Activated gamma-delta T cell treated with anti-CD3 and anti-CD28 coated beads, Interleukin-2, amount 50 U/mL, for 16 hours (primary cell): ENCODE measurements around the gene ZNF778.
A peak's percentile ranks its signal among the peaks of the same experiment; 100 is the strongest.

Experiments used
- DNase-seq: peaks from one replicate; pipeline ENCODE4 v3.0.0-alpha.2; 2020; ENCODE audit warnings: low read depth

ZNF778 gene

DNA sequence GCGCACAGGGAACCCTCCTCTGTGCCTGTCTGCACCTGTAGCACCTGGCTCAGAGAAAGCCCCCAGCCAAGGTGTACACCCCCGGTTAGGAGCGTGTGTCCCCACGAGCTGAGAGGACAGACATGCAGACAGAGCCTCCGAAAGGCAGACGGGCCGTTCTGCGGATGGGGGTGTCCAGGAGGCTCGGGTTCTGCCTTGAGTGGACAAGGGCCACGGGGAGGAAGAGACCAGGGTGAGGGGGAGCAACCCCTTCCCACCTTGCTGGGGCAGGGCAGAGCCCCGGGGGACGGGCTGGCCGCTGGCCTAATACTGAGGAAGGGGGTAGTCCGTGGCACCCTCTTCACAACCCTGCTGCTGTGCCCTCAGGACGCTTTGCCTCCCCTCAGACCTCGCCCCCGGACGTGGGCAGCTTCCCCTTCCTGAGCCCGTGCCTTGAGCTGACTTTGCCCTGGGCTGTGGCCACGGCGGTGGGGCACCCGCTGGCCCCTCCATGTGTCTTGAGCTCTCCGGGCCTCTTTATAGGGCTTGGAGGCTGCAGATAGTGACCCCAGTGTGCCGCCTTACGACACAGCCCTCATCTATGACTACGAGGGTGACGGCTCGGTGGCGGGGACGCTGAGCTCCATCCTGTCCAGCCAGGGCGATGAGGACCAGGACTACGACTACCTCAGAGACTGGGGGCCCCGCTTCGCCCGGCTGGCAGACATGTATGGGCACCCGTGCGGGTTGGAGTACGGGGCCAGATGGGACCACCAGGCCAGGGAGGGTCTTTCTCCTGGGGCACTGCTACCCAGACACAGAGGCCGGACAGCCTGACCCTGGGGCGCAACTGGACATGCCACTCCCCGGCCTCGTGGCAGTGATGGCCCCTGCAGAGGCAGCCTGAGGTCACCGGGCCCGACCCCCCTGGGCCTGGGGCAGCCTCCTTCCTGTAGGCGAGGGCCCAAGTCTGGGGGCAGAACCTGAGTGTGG is 22.9 kb upstream of the ZNF778 start:
- no peak for DNase-seq

DNA sequence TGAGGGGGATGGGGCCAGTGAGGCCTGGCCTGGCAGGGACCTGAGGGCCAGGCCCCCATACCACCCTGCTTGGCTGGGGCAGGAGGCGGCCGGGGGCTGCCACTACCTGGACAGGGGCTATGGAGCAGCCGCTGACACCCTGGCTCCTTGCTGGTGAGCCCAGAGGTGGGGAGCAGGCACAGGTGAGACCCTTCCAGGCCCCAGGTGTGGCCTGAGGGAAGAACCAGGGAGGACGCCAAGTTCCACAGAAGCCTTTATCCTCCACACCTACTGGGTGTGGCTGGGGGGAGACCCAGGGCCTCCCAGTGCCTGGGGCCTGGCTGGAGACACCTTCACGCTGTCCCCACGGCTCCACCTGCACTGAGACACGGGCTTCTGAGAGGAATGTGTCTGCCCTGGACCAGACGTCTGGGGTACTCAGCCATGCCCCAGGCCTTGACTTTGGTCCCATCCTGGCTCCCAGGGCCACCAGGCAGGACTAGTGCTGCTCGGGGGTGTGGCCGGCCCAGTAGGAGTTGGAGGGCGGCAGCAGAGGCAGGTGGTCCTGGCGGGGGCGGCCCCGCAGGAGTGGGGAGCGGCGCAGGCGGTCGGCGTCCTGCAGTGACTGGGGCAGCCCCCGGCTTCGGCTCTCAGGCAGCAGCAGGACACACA is 21.9 kb upstream of the ZNF778 start:
- DNase-seq = no peak

DNA sequence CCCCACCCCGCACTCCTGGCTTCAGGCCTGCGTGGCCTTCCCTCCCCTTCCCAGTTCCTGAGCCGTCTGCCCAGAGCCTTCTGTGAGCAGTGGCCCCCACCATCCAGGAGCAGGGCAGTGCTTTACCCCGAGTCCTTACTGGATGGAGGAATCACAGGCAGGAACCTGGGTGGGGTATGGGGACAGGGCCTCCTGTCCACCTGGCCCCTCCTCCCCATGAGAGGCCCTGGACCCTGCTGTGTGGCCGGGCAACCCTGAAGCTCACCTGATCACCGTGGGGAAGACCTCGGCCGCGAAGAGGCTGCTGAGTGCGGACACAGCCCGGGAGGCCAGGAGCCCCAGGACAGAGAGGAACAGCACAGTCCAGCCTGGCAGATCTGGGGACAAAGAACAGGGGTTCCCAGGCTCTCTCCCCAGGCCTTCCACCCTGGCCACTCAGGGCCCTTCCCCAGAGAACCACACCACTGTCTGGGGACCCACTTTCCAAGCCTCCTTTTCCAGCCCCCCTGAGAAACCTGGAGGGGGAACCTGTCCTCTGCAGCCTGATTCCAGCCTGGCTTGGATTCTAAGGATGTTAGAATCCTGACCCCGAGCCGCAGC is 20.4 kb upstream of the ZNF778 start:
- no peak for DNase-seq

DNA sequence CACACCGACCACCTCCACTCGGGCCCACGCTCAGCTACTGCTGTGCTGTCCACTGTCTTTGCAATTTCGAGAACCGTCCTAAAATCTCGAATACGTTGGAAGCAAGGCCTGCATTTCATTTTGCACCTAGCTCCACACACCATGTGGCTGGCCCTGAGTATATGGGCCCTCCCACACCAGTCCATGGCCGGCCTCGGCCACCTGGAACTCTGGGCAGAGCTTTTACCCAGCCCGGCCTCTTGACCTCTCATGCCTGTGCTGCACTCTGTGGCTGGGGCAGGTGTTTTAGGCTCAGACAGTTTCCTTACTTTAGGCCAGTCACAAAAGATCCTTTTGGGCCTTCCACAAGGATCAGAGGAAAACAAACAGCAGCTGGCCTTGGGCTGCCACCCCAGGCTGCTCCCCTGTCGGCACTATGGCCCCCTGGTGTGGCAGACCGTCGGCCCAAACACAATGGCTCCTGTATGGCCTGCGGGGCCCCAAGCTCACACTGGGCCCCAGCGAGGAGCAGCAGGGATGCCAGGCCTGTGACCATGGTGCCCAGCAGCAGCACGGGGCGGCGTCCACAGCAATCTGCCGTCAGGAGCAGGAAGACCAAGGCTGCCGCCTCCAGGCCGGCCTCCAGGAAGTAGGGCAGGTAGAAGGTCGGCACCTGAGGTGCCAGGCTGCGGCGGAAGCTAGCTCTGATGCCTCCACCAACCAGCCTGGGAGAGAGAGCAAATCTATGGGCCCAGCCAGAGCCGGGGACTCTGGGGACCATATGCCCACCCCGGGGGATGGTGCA is 19.7 kb upstream of the ZNF778 start:
- no peak for DNase-seq

DNA sequence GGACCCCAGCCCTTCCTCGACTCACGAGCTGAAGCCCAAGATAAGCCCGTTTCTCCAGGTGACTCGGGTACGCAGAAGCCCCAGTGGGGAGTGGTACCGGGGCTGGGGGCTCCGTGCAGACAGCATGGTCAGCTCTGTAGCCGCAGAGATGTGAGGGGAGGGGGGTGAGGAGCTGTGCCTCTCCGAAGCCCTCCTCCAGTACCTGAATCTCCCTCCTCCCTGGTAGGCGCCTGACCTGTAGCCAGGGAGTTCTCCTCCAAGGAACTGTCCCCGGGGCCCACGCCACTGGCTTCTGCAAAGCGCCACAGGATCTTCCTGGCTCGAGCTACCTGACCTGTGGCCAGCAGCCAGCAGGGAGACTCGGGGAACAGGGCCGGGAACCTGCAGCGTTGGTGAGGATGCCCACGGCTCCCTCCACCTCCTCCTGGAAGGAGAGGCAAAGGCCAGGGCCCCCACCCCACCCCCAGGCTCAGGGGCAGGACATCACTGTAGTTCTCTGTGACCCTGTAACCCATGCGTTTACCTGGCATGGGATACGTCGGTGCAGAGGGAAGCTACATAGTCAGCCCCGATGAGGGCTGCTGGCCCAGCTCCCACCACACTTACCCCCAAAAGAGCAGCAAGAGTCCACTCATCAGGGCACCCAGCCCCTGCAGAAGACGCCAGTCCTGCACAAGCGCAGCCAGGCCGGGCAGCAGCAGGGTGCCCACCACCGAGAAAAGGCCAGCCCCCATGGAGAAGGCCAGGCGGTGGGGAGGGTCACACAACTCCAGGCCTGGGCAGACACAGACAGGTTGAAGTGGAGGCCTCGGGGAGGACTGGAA is 18.9 kb upstream of the ZNF778 start:
- no peak for DNase-seq

DNA sequence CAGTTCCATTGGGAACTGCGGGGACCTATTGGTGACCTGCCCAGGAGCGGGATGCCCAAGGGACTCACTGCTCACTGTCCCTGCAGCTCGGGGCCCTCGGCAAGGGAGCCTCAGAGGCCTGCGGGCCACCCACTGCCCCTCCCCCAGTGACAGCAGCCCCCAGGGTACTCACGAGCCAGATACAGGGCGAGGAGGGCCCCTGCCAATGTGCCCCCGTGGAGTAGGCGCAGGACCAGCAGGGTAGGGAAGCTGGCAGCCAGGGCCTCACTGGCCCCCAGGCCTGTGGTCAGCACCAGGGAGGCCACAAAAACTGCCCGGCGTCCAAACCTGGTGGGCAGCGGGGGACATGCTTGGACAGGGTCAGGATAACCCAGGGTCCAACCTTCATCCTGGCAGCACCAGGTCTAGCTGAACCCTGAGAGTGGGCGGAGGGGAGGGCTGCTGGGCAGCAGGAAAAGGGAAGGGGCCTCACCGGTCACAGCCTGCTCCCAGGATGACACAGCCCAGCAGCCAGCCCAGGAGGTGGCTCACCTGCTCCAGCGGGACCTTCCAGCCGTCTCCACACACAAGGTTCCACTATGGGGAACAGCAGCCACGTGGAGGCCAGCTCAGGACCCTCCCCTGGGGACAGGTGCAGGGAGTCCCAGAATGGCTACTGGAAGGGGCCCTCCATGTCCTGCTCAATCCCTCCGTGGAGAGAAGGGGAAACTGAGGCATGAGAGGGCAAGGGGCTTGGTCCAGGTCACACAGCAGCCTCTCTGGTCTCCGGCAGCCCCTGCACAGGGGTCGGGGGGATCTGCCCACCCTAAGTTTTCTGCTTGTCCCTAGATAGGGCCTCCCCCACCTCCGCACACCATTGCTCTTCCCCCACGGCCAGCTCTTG is 18.0 kb upstream of the ZNF778 start:
- DNase-seq = no peak

DNA sequence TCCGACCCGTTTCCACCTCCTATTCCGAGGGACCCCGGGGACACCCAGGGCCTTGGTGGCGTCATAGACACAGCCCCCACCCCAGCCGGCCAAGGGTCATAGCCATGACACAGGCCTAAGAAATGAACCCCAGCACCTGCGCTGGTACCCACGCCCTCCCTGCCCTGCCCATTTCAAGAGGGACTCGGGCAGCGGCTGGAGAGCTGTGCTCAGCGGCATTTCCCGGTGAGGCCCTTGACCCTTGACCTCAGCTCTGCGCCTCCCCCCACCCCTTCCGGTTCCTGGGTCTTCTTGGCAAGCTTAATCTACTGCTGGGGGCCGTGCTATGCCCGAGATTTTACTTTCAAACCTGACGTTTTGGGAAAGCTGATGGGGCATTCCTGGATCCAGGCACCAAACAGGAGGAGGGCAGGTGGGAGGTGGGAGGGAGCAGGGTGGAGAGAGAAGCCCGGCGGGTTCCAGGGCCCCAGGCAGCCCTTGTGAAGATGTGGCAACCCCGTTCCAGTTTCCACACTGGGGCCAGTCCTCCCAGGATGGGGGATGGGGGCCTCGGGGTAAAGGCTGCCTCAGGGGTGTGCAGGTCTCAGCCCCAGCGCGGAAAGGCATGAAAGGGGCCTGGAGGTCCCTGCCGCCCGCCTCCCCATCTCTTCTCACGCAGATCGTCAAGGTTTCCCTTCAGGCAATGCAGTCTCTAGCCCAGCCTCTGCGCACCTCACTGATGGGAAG is 17.2 kb upstream of the ZNF778 start, which contains the start of gene SLC22A31:
Gene SLC22A31, minus strand, starts transcription at position 414 of the 726 bp plus-strand sequence. Its CDS starts 36 bp downstream, at position 378.
- no peak for DNase-seq

DNA sequence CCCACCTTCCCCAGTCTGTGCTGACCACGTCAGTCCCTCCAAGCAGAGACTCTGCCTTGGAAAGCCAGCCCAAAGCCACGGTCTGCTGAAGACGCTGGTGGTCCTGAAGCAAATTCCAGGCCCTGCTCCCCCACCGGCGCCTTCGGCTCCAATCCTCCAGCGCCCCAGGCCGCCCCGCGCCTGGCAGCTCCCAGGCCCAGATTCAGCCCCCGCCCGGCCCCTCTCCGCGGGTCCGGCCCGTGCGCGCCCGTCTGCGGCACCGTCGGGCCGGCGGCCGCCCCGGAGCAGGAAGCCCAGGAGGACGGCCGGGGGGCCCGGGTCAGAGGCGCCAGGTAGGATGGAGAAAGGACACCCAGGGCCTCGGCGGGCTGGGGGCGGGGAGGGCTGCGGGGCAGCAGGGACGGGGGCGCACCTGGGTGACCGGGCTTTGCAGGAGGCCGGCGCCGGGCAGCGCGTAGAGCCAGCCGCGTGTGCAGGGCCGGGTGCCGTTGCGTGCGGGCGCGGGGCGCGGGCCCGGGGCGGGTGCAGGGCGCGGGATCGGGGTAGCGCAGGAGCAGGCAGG is 16.6 kb upstream of the ZNF778 start:
- DNase-seq = no peak

DNA sequence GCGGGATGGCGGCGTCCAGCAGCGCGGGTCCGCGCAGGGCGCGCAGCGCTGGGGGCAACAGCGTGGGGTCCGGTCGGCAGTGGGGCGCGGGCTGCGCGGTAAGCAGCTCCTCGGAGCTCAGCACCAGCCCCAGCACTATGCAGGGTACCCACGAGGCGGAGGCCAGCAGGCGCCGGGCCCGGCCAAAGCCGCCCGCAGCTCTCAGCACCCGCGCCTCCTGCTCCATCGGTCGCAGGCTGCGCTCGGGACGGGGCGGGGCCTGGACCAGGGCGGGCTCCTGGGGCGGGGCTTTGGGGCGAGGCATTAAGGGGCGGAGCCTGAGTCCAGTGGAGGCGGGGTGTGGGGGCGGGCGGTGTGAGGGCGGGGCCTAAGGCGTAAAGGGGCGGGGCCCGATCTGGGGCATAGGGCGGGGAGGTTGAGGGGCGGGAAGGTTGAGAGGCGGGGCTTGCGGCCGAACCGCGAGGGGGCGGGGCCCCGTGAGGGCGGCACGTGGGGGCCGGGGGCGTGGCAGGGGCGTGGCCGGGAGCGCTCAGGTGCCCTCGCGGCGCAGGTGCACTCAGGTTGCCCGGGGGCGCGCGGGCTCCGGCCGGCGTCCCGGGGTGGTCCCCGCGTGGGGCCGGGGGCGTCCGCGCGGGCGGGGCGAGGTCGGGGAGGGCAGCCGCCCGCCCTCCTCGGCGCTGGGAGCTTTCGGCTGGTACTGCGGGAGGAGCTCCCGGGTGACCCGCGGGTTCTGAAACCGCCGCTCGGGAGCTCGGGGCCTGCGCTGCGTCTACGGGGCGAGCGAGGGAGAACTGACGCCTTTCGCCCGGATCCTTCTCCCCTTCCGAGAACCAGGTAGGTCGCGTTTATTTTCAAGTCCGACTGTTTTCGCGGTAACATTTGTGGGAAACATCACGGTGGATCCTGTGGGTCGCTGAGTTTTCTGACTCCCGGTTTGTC is 15.8 kb upstream of the ZNF778 start:
- DNase-seq = peak; percentile 58

DNA sequence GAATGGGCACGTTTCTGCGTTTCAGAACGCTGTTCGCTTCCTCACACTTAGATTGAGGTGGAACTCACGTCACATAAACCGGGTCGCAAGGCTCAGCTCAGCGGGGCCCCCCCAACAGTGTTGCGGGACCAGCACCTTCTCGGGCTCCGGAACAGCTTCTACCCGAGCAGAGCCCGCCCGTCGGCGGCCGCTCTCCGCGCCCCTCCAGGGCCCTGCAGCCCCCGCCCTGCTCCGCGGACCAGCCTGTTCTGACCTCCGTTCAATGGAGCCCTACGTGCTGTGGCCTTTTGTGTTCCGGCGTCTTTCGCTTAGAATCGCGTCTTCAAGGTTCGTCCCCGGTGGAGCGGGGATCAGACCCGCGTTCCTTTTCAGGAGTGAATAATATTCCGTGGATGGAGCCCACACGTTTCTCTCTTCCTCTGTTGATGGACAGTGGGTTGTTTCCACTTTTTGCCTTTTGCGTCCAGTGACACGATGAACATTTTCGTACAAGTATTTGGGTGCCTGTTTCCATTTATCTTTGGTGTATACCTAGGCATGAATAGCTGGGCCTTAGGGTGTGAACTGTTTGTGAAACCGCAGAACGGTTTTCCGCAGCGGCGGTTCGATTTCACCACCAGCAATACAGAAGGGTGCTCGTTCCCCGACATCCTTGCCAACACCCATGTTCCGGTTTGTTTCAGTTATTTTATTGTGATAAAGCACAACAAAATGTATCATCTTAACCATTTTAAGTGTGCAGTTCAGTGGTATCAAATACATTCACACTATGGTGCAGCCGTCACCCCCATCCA is 14.9 kb upstream of the ZNF778 start:
- no peak for DNase-seq

DNA sequence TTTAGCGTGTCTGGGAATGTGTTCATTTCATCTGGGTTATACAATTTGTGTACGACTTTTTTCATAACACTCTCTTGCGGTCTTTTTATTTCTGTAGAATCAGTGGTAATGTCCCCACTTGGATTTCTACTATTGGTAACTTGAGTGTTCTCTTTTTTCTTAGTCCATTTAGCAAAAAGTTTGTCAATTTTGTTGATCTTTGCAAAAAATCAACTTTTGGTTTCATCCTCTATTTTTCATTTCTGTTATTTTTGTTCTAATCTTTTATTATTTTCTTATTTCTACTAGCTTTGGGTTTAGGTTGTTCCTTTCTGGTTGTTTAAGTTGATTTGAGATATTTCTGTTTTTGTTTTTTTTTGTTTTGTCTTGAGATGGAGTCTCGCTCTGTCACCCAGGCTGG is 9.5 kb upstream of the ZNF778 start:
- no peak for DNase-seq

DNA sequence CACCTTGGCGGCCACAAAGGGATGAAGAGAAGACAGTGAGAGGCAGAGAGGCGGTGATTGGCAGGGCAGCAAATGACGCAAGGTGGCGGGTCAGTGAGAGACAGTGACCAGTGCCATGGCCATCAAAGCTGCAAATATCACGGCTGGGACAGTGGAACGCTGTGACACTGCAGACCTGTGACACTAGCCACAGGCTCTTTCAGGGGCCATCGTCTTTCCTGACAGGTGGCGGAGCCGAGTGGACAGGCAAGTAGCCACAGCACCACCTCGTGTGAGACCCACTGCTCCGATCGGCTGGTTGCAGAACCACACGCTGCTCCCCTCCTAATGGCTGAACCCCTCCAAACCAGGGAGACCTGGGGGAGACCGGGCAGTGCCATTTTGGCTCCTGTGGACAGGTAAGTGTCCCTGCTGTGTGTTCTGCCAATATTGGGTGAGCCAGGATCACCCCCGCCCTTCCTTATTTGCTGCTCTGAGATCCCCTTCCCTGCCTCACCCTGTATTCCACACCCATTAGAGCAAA is 7.9 kb upstream of the ZNF778 start:
- DNase-seq = no peak

DNA sequence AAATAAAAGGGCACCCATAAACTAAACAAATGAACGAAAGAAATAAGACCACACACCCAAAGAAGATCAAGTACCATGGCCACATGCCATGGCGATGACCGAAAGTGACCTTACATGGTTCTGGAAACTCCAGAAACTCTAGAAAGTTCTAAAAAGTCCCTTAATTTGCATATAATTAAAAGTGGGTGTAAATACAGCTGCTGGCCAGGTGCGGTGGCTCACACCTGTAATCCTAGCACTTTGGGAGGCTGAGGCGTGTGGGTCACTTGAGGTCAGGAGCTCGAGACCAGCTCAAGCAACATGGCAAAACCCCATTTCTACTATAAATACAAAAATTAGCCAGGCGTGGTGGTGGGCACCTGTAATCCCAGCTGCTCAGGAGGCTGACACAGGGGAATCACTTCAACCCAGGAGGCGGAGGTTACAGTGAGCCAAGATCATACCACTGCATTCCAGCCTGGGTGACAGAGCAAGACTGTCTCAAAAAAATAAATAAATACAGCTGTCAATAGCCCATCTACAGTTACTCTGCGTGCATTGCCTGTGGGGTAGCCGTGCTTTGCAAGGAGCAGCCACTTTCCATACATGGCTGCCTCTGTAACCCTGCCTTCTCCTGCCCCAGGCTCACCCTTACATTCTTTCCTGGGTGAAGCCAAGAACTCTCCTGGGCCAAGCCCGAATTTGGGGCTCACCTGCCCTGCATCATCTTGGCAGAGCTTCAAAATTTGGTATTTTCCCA is 7.2 kb upstream of the ZNF778 start:
- no peak for DNase-seq

DNA sequence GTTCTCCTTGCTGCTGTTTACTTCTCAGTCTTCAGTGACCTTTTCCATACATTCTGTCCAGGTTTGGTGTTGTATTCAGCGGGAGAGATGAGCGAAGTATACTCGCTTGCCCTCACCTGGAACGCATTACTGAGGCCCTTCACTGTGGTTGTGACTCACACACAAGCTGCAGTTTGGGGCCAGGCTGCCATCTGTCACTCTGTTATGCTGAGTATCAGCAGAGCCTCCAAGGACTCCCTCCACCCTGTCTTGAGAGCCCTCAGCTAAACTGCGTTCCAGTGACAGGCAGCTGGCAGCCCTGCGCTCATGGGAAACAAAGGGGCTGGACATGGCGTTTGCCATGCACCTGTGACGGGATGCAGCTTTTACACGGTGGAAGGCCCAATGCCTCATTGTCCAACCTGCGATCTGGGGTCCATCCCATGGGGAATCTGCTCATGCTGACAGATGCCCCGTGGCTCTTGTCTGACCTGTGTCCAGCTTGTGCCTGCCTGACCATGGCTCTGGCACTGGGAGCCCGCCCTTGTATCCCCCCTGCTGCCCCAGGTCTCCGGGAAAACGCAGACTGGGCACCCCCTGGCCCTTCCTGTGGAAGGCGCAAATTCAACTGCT is 6.5 kb upstream of the ZNF778 start:
- no peak for DNase-seq

DNA sequence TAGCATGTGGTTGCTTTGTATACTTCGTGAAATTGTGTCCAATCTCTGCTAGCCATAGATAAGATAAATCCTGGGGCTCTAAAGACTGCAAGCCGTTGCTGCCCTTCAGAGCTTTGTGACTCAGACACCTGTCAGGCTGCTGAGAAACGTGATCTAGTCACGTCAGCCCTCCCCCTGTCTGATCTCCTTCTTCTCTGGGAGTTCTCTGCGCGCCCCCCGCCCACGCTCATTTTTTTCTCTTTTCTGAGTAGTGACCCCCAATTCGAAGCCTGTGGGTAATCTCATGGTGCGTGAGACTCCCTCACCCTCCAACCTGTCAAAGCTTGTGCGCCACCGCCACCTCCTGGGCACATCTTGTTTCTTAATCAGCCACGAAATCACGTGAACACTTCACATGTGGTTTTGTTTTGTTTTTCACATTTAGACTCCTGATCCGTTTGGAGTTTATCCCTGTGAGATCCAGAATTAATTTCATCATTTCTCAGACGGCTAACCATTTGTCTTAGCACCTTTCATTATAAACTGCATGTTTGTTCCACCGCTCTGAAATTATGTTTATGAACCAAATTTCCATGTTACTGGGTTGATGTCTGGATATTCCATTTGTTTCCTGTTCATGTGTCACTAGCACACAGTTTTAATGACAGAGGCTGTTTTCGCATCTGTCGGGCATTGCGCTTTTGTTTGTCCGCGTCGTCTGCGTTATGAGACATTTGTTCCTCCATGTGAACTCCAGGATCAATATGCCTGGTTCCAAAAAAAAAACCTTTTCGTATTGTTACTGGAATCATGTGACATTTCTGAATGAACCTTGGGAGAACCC is 977 bp upstream of the ZNF778 start:
- peak; percentile 82 for DNase-seq
